Kasumi-1 (cell line): ENCODE results near the gene CACNG7.
"Not testable (repeated sequence)": the region's sequence is repeated elsewhere in the genome, so short reads cannot be mapped to it uniquely, and the experiment has no call there.

Experiments used
- DNase-seq, 2 experiments: peaks; one replicate each; lab custom pipeline; 2025; lab: John Stamatoyannopoulos, UW

CACNG7 gene

GRCh38 chr19:53906211-53907192 lies 2.6 kb upstream of the CACNG7 start:
- peak; percentile 6 to 11 for DNase-seq

DNA sequence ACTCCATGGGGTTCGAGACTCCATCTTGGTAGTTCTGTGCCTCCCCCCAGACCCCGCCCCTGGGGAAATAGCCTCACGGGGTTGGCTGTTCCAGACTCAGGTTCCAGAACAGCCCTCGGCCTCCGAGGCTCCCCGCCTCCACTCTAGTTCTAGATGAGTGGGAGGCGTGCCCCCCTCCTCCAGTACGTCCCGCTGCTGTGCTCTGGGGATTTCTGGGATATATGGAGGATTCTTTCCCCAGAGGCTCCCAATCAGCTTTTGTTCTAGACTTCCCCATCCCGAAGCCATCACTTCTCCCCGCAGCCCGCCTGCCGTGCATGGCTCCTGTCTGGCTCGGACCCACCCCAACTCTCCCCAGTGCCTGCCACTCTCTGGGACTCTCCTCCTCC lies 1.9 kb upstream of the CACNG7 start:
- no peak for DNase-seq

- DNase-seq = no peak
Measured at GRCh38 chr19:53907690-53908089, 1.4 kb upstream of the CACNG7 start.

GRCh38 chr19:53908106-53908934 lies 758 bp upstream of the CACNG7 start:
- DNase-seq = no peak

GRCh38 chr19:53909471-53910169 lies 542 bp downstream of the CACNG7 start:
- no peak for DNase-seq

DNA sequence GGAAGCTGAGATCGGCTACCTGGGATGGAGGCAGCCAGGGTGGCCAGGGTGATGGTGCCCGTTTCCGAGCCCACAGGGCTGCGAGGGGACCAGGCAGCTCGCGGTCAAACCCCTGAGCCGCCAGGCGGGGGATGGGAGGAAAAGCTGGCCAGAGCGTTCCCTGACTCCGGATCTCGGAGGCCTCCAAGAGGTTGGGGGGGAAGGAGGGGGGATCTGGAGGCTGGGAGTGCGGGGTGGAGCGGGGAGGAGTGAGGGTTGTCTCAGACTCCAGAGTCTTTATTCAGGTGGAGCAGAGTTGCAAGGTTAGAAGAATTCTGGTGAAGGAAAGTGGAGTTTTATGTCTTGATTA lies 1.1 kb downstream of the CACNG7 start:
- no peak for DNase-seq

DNA sequence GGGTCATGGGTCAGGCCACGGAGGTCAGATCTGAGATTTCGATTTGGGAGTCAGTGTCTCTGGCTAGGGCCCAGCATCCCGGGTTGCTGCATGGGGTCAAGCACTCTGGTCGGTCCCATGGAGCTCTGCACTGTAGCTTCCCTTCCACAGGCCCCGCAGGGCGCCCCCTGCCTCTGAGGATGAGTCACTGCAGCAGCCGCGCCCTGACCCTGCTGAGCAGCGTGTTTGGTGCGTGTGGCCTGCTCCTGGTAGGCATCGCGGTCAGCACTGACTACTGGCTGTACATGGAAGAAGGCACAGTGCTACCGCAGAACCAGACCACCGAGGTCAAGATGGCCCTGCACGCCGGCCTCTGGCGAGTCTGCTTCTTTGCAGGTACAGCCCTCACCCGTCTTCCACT lies 3.6 kb downstream of the CACNG7 start:
- no peak for DNase-seq

DNA sequence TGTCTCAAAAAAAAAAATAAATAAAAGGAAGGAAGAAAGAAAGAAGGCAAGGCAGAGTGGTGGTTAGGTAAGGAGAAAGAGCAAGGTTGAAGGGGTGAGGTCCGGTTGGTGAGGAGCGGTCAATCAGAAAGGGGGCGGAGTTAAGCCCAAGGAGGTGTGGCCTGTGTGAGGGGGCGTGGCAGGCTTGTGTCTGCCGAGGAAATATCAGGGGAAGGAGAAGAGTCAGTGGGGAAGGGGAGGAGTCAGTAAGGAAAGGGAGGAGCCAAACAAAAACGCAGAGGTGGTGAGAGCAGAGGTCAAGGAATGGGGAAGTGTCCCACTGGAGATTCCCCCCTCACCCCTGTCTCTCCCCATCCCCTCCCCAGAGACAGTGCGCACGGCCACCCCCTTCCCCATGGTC lies 5.9 kb downstream of the CACNG7 start:
- DNase-seq = no peak

- DNase-seq = no peak
Measured at GRCh38 chr19:53916004-53916403, 6.9 kb downstream of the CACNG7 start.

GRCh38 chr19:53917356-53917755 lies 8.3 kb downstream of the CACNG7 start:
- no peak for DNase-seq

DNA sequence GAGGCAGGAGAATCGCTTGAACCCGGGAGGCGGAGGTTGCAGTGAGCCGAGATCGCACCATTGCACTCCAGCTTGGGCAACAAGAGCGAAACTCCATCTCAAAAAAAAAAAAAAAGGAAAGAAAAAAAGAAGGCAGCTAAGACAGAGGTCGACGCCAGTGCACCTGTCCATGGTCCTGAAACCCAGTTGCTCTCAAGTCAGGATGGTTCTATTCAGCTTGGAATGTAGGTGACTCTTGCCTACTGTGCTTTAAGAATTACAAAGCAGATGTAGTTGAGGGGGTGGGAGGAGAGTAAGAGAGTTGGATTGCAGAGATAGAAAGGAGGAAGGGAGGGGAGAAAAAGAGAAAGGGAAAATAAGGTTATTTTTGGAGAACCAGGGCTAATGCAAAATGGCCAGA lies 18.7 kb downstream of the CACNG7 start:
- DNase-seq = peak; percentile 45 to 70

GRCh38 chr19:53936029-53936428 lies 27.0 kb downstream of the CACNG7 start:
- DNase-seq = no peak

GRCh38 chr19:53942001-53942786 lies 33.1 kb downstream of the CACNG7 start:
- no peak for DNase-seq

DNA sequence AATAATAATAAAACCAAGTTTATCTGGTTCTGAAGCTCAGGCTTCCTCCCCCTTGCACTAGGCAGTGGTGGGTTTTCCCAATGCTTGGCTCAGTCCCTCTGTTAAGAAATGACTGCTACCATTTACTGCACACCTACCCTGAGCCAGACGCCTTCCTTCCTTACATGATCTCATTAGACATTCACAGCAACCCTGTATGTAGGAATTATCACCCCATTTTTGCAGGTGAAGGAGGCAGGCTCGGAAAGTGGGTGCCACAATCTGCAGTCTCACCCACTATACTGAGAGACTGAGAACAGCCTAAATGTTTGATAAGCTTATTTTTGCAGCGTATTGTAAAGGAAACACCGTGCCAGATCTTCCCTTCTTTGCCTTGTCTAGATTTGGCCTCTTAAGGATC lies 35.3 kb downstream of the CACNG7 start:
- no peak for DNase-seq

DNA sequence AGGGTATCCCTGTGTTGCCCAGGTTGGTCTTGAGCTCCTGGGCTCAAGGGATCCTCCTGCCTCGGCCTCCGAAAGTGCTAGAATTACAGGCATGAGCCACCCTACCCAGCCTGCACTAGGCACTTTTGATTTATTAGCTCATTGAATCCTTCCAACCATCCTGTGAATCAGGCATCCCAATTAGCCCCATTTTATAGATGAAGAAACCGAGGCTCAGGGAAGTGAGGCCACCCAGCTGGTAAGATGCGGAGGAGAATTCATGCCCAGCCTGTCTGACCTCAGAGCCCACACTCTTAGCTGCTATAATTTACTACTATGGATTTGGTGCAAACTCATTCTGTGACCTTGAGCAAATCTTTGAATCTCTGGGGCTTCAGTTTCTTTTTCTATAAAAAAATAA lies 35.9 kb downstream of the CACNG7 start:
- no peak for DNase-seq

GRCh38 chr19:53945441-53945840 lies 36.4 kb downstream of the CACNG7 start:
- peak; percentile 28 to 52 for DNase-seq

DNA sequence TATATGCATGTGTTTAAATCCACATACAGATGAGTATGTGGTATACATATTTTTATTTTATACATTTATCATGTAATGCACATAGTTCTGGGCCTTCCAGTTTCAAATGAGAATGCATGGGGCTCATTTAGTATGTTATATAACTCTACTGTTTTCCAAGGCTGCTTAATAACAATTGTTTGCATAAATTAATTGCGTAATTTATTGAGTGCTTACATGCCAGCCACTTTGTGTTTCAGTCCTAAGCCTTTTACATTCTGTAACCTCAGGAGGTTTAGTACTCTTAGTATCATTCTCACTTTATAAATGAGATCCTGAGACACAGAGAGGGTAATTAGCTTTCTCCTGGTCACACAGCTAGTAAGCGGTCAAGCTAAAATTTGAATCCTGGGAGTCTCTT lies 36.9 kb downstream of the CACNG7 start:
- DNase-seq = no peak

- DNase-seq = no peak
Measured at GRCh38 chr19:53947624-53948023, 38.5 kb downstream of the CACNG7 start.

DNA sequence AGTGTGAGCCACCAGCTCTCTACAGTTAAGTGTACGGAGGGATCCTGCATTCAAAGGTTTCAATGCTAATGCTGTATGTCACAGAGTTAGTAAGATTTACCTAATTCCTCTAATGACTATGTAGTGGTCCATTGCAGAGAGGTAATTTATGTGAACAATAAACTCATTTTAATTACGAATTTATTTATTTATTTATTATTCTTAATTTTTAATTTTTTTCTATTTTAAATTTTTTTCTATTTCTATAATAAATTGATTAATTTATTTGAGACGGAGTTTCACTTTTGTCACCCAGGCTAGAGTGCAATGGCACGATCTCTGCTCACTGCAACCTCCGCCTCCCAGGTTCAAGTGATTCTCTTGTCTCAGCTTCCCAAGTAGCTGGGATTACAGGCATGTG lies 39.5 kb downstream of the CACNG7 start:
- DNase-seq = not testable (repeated sequence)

GRCh38 chr19:53951436-53951835 lies 42.4 kb downstream of the CACNG7 start:
- DNase-seq = no peak

GRCh38 chr19:53951947-53952346 lies 42.9 kb downstream of the CACNG7 start:
- no peak for DNase-seq

DNA sequence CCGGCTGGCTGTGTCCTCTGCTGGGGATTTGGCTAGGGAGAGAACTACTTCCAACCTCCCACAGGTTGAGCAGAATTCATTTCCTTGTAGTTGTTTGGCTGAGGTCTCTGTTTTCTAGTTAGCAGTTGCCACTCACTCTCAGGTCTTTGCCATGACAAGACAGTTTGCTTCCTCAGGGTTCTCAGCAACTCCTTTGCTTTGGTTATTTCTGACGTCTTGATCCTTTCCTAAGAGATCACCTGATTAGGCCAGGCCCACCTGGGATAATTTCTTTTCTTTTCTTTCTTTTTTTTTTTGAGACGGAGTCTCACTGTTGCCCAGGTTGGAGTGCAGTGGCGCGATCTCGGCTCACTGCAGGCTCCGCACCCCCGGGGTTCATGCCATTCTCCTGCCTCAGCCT lies 44.3 kb downstream of the CACNG7 start:
- no peak for DNase-seq
